ENCODE measurements around the gene SEC14L2.

DNA sequence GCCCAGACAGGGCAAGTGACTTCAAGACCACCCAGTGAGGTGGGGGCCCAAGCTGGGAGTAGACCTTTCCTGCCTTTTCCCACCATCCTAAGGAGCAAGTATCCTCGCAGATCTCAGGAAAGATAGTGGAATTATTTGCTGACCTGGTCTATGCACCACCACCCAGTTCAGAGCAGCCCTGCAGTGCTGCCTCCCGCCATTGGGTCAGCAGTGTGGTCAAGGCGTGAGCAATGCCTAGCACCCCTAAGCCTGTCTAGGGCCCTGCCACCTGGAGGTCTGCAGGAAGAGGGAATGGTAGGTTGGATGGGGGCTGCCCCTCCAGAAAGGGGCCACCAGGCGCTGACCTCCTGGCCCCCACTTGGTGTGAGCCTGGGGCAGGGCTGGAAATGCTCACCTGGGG lies 35.3 kb downstream of the SEC14L2 start:
- TF ChIP-seq POLR2A (IDR thresholded peaks at IDR 0.05), result no peak
- TF ChIP-seq, protein P1, sequence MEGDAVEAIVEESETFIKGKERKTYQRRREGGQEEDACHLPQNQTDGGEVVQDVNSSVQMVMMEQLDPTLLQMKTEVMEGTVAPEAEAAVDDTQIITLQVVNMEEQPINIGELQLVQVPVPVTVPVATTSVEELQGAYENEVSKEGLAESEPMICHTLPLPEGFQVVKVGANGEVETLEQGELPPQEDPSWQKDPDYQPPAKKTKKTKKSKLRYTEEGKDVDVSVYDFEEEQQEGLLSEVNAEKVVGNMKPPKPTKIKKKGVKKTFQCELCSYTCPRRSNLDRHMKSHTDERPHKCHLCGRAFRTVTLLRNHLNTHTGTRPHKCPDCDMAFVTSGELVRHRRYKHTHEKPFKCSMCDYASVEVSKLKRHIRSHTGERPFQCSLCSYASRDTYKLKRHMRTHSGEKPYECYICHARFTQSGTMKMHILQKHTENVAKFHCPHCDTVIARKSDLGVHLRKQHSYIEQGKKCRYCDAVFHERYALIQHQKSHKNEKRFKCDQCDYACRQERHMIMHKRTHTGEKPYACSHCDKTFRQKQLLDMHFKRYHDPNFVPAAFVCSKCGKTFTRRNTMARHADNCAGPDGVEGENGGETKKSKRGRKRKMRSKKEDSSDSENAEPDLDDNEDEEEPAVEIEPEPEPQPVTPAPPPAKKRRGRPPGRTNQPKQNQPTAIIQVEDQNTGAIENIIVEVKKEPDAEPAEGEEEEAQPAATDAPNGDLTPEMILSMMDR (IDR thresholded peaks at IDR 0.05), result no peak

Measured in testis (tissue), 2 donors.